Left renal pelvis (tissue), 4 donors: ENCODE results near the gene SPACA7. TPM values are rescaled to one million over a fixed set of nuclear protein-coding genes. Genes with fewer than 3 reads are reported as not detected.

Experiments used
- DNase-seq, 4 donors: peaks; one replicate each; pipeline ENCODE4 v3.0.0-alpha.2; 2013; ENCODE audit warnings: low read depth in 4 of 4, low spot score in 3 of 4
- polyA plus RNA-seq, 4 donors: library from polyadenylated mRNA; unstranded; fragments of 120-200 nt; gene quantifications; one replicate each; pipeline ENCODE4 v1.2.1, GENCODE V29; 2013; ENCODE audit not compliant: insufficient read length in 4 of 4

SPACA7 gene
- polyA plus RNA-seq, 4 donors = not detected

- DNase-seq = no peak
Observed at GRCh38 chr13:112457485-112457884, 81.3 kb downstream of the SPACA7 start.

DNA sequence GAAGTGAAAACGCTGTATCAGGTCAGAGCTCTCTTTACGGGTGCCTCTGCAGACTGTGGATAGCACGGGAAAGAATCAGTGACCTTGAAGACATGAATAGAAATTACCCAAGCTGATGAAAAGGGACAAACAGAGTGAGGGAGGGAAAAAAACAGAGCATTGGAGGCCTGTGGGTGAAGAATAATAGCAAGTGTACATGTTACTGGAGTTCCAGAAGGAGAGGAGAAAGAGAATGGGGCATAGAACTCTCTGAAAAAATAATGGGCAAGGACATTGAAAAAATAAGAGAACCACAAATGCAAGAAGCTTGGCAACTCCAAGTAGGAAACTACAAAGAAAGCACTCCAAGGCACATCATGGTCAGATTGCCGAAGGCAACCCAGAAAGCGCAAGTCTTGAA, 86.3 kb downstream of the SPACA7 start:
- DNase-seq = no peak

GRCh38 chr13:112464720-112465119, 88.6 kb downstream of the SPACA7 start:
- DNase-seq = no peak

GRCh38 chr13:112465251-112466131, 89.3 kb downstream of the SPACA7 start:
- DNase-seq = no peak

GRCh38 chr13:112466132-112467058, 90.2 kb downstream of the SPACA7 start:
- no peak for DNase-seq

DNA sequence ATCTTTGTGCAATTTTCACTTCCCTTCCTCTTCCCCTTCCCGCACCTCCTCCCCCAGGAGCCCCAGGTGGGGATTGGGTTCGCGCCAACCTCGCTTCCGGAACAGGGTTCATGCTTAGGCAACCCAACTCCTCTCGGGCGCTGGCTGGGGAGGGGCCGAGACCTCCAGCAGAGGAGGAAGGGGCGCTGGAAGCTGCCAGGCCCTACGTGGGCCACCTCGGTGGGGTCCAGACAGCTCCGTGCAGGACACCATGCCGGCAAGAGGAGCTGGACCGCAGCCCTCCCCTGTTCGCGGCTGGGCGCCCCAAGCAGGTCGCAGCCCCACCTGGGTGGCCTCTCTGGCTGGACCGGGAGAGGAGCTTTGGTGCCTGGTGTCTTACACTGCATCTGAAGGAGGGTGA, 91.1 kb downstream of the SPACA7 start:
- no peak for DNase-seq

GRCh38 chr13:112468069-112468468, 91.9 kb downstream of the SPACA7 start:
- no peak for DNase-seq

GRCh38 chr13:112469071-112469745, 93.1 kb downstream of the SPACA7 start:
- no peak for DNase-seq

GRCh38 chr13:112473818-112474217, 97.7 kb downstream of the SPACA7 start:
- no peak for DNase-seq

DNA sequence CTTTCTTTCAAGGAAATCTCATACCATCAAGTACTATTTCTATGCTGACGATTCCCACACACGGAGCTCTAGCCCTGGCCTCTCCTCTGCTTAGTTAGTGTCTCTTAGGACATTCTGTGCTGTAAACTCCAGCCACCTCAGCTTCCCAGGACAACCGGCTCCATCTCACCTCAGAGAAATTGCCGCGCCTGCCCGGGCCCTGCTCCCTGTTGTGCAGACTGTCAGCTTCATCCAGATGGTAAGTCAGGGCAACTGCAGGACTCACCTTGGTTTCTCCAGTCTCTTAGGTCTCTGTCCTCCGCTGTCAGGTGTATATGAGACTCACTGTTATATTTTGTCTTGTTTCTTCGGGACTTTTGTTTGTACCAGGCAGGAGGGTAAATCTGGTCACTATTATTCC, 98.7 kb downstream of the SPACA7 start:
- no peak for DNase-seq

DNA sequence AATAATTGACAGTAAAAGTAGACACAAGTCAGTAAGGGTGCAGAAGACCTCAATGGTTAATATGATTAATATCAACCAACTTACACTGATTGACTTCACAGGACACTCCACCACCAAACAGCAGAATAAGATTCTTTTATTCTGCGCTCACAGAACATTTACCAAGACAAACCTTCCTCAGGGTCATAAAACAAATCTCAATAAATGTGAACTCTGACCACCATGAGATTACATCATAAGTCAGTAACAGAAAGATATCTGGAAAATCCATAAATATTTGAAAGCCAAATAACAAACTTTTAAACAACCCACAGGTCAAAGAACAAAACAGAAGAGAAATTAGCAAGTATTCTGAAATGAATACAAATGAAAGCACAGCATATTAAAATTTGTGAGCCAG, 99.7 kb downstream of the SPACA7 start:
- no peak for DNase-seq

DNA sequence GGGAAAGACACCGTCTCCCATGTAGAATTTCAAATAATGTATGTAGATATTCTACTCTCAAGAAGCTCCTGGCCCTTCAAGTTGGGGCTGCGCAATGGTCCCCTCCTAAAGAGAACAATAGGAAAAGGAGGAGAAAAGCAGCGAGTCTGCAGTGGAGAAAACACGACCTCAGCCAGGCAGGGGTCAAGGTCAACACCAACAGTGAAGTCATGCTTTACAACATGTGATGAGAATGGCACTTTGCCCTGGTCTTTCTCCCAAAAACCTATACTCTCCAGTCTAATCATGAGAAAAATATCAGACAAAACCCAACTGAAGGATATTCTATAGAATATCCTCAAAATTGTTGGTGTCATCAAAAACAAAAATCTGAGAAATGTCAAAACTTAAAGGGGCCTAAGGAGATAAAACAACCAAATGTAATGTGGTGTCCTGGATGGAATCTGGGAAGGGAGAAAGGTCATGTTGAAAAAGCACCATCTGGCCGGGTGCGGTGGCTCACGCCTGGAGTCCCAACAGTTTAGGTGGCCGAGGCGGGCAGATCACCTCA, 101.0 kb downstream of the SPACA7 start:
- DNase-seq = no peak

GRCh38 chr13:112479389-112479788, 103.2 kb downstream of the SPACA7 start:
- DNase-seq = no peak

GRCh38 chr13:112481458-112481857, 105.3 kb downstream of the SPACA7 start:
- DNase-seq = no peak

GRCh38 chr13:112483299-112483698, 107.1 kb downstream of the SPACA7 start:
- no peak for DNase-seq

Other genes with a start within 250 kb of the SPACA7 start
- 10 to 100 TPM; 30.8 to 34.2 (median 32.8) TPM for gene TUBGCP3, start 211.8 kb downstream of the SPACA7 start, polyA plus RNA-seq